ENCODE results near the gene ZNF84. TPM values are rescaled to one million over a fixed set of nuclear protein-coding genes. Genes with fewer than 3 reads are reported as not detected.

The ZNF84 gene
- total and polyA plus RNA-seq, 2 experiments from 2014 or later, result 21.1 to 46.6 TPM

GRCh38 chr12:133058203-133059113 is 21.1 kb downstream of the ZNF84 start:
- no peaks in the 10 kb centered on the region for H3K79me2 ChIP-seq (replicated peaks; ENCODE audit: insufficient read depth)
- ATAC-seq (no peak), DNase-seq (ENCODE audit: low spot score) (peak; percentile 8)
- H3K27me3 ChIP-seq (ENCODE audit: insufficient read depth), result no peaks in the 10 kb centered on the region
- Mint-ChIP-seq H3K4me3 (no peak overlapping the region), H3K36me3 (ENCODE audit: low read depth) (peaks cover 94% of the 10 kb centered on the region), H3K27ac (no peak overlapping the region), H3K27me3 (ENCODE audit: insufficient read depth, low read depth, poor library complexity) (peaks cover 26% of the 10 kb centered on the region), H3K9me3 (peaks cover 99% of the 10 kb centered on the region), H3K4me1 (no peaks in the 10 kb centered on the region)
- H3K4me2 ChIP-seq, result no peak overlapping the region
- peaks cover 80% of the 10 kb centered on the region for H3K36me3 ChIP-seq (ENCODE audit: insufficient read depth)
- peak overlapping the region; percentile 25 for H3K4me3 ChIP-seq
- H3K27ac ChIP-seq (ENCODE audit: low read depth), result no peak overlapping the region
- peak; percentile 26; the same call in 1 of the 2 replicates for TF ChIP-seq POLR2AphosphoS5 (IDR thresholded peaks at IDR 0.05; ENCODE audit: low read depth)
- TF ChIP-seq ETS1 (IDR thresholded peaks at IDR 0.05), result no peak
- H3F3A ChIP-seq (replicated peaks; ENCODE audit: low read depth), result peaks cover 30% of the 10 kb centered on the region
- H3K4me1 ChIP-seq (ENCODE audit: insufficient read depth), result no peaks in the 10 kb centered on the region
- no peaks in the 10 kb centered on the region for H3K9me2 ChIP-seq (ENCODE audit: insufficient read depth)
- H2AFZ ChIP-seq, result no peak overlapping the region
- H4K20me1 ChIP-seq (replicated peaks; ENCODE audit: insufficient read depth), result no peaks in the 10 kb centered on the region

GRCh38 chr12:133061954-133062353 is 24.6 kb downstream of the ZNF84 start:
- peaks cover 23% of the 10 kb centered on the region for H3F3A ChIP-seq (replicated peaks; ENCODE audit: low read depth)
- no peaks in the 10 kb centered on the region for H3K27me3 ChIP-seq (ENCODE audit: insufficient read depth)
- no peaks in the 10 kb centered on the region for H4K20me1 ChIP-seq (replicated peaks; ENCODE audit: insufficient read depth)
- no peaks in the 10 kb centered on the region for H3K79me2 ChIP-seq (replicated peaks; ENCODE audit: insufficient read depth)
- no peak overlapping the region; the same call in 1 of the 2 replicates for H3K4me3 ChIP-seq
- H3K4me2 ChIP-seq, result no peak overlapping the region
- DNase-seq (ENCODE audit: low spot score) (no peak), ATAC-seq (no peak)
- peaks cover 46% of the 10 kb centered on the region for H3K36me3 ChIP-seq (ENCODE audit: insufficient read depth)
- Mint-ChIP-seq H3K4me3 (no peak overlapping the region), H3K27ac (no peak overlapping the region), H3K27me3 (ENCODE audit: insufficient read depth, low read depth, poor library complexity) (peaks cover 23% of the 10 kb centered on the region), H3K9me3 (peaks cover 100% of the 10 kb centered on the region), H3K4me1 (no peaks in the 10 kb centered on the region), H3K36me3 (ENCODE audit: low read depth) (peaks cover 86% of the 10 kb centered on the region)
- no peak overlapping the region for H3K27ac ChIP-seq (ENCODE audit: low read depth)
- no peaks in the 10 kb centered on the region for H3K9me2 ChIP-seq (ENCODE audit: insufficient read depth)
- no peaks in the 10 kb centered on the region for H3K4me1 ChIP-seq (ENCODE audit: insufficient read depth)
- no peak overlapping the region for H2AFZ ChIP-seq
- TF ChIP-seq EZH2phosphoT487 (IDR thresholded peaks at IDR 0.05; ENCODE audit: unreplicated experiment) (no peak), CTCF (conservative IDR thresholded peaks at IDR 0.05; ENCODE audit: low read depth in 2 of 2) (no peak), ZNF462 (CRISPR knock-in tag; IDR thresholded peaks at IDR 0.05) (no peak), ETS1 (IDR thresholded peaks at IDR 0.05) (no peak), NANOG (IDR thresholded peaks at IDR 0.05; ENCODE audit: borderline replicate concordance) (no peak), CREB1 (CRISPR knock-in tag; IDR thresholded peaks at IDR 0.05; ENCODE audit: low read depth) (no peak), JUNB (IDR thresholded peaks at IDR 0.05; ENCODE audit: unreplicated experiment) (no peak)

Measured in GM23338 (cell line).